GM18499 (cell line): ENCODE results near the gene WDR44.
A peak's percentile ranks its signal among the peaks of the same experiment; 100 is the strongest.
"Not testable (repeated sequence)": the region's sequence is repeated elsewhere in the genome, so short reads cannot be mapped to it uniquely, and the experiment has no call there.

Source experiments
- ATAC-seq: cut with Tn5 transposase; IDR thresholded peaks from one replicate; pipeline ENCODE4 v1.9.1; 2021; ENCODE audit warnings: moderate number of reproducible peaks; ENCODE audit not compliant: insufficient read depth, unreplicated experiment

WDR44 gene, protein sequence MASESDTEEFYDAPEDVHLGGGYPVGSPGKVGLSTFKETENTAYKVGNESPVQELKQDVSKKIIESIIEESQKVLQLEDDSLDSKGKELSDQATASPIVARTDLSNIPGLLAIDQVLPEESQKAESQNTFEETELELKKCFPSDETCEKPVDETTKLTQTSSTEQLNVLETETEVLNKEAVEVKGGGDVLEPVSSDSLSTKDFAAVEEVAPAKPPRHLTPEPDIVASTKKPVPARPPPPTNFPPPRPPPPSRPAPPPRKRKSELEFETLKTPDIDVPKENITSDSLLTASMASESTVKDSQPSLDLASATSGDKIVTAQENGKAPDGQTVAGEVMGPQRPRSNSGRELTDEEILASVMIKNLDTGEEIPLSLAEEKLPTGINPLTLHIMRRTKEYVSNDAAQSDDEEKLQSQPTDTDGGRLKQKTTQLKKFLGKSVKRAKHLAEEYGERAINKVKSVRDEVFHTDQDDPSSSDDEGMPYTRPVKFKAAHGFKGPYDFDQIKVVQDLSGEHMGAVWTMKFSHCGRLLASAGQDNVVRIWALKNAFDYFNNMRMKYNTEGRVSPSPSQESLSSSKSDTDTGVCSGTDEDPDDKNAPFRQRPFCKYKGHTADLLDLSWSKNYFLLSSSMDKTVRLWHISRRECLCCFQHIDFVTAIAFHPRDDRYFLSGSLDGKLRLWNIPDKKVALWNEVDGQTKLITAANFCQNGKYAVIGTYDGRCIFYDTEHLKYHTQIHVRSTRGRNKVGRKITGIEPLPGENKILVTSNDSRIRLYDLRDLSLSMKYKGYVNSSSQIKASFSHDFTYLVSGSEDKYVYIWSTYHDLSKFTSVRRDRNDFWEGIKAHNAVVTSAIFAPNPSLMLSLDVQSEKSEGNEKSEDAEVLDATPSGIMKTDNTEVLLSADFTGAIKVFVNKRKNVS

DNA sequence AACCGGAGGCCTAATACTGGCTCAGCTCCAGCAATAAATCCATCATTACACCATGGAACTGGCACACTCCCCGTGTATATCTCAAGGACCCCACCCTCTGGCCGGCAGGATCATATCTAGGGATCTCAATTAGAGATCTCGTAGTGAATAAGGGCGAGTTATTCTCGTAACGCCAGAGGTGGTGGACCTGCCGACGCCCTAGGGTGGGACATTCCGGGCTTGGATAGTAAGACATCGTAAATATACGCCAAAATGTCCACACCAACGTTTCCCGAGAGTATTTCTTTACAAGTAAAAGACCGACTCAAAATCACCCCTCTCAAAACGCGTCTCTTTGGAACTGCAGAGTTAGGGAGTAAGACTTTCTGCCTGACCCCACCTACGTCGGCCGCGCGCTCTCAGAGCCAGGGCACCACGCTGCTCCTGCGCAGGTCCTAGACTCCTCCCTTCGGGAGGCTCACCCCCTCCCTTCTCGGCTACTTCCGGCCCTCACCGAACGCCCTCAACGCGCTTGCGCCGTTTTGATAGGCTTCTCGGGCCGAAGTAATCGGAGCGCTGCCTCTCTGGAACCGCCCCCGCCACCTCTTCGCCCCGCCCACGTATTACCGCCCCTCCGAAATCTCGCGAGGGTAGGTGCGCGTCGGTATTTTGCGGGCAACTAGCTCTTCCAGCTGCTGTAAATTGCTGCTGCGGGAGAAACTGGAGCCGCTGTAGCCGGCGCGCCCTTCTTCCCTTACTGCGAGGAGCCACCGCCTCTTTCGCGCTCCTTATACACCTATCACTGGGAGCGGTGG lies at the start of gene WDR44:
TSS of gene WDR44 (plus strand) at position 643 of the 794 bp plus-strand sequence. CDS start 398 bp downstream, outside the sequence.
- ATAC-seq = peak; percentile 70

DNA sequence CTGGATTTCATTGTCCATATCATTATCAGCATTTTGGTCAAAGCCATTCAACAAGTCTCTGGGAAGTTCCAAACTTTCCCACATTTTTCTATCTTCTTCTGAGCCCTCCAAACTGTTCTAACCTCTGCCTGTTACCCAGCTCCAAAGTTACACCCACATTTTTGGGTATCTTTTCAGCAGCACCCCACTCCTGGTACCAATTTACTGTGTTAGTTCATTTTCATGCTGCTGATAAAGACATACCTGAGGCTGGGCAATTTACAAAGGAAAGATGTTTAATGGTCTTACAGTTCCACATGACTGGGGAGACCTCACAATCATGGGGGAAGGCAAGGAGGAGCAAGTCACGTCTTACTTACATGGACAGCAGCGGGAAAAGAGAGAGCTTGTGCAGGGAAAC lies 40.1 kb upstream of the WDR44 start:
- not testable (repeated sequence) for ATAC-seq

DNA sequence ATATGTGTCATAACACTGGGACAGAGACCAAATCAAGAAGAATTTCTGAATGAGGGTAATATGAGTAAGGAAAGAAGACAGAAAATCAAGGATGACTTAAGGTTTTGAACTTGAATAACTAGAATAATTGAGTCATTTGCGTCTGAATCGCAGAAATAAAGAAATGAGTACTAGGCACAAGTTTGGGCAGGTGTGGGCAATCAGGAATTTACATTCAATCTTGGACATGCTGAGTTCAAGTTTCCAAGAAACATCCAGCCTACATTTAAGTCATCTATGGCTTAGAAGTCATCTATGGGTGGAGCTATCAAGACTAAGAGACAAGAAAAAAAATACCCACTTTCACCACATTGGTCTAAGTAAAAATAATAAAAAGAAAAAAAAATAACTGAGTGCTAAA lies 30.4 kb upstream of the WDR44 start:
- ATAC-seq = no peak

DNA sequence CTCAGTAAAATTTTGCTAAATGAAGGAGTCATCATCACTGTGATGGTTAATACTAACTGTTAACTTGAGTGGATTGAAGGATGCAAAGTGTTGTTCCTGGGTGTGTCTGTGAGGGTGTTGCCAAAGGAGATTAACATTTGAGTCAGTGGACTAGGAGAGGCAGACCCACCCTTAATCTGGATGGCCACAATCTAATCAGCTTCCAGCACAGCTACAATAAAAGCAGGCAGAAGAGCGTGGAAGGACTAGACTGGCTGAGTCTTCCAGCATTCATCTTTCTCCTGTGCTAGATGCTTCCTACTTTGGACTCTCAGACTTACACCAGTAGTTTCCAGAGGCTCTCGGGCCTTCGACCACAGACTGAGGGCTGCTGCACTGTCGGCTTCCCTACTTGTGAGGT lies 21.3 kb upstream of the WDR44 start:
- no peak for ATAC-seq

DNA sequence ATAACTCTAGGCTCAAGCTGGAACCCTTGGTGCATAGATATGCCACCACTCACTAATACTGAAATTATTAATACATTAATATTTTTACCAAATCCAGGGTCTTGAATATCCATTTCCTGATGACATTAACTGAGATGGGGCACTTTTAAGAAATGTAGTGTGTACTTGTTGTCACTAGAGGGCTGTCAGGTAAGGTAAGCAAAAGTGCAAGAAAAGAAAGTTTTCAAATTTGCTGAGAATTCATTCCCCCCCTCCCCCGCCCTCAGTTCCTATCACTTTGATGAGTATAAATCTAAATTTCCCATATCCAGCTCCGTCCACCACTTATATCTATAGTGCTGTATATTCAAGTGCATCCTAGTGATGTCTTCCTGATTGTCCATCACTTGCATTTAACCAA lies 20.5 kb upstream of the WDR44 start:
- no peak for ATAC-seq

DNA sequence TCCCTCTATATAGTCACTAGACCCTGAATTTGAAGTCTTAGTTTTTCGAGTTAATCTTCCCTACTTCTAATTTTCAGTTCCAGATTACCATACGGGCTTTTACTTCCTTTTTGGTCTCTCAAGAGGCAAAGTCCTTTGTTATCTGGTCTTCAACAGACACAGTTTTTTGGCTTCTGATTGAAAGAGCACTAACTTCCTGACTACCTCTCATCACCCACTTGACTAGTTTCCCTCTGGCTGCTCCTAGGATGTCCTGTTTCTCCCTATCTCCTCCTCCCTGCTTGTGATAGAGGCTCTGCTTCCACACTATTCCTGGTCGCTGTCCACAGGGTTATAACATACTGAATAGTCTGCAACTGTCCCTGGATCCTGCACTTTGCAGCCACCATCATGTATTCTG lies 16.7 kb upstream of the WDR44 start:
- no peak for ATAC-seq

DNA sequence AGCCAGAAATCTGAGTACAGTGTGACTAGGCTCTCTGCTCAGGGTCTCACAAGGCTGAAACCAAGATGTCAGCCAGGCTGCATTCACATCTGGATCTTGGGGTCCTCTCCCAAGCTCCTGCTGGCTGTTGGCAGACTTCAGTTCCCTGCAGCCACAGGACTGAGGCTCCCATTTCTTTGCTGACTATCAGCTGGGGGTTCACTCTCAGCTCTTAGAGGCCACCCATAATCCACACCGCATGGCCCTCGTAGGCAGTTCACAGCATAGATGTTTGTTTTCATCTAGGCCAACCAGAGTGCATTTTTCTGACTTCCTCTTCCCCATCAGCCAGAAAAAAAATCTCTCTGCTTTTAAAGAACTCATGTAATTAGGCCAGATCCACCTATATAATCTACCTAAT lies 8.2 kb upstream of the WDR44 start:
- ATAC-seq = no peak

DNA sequence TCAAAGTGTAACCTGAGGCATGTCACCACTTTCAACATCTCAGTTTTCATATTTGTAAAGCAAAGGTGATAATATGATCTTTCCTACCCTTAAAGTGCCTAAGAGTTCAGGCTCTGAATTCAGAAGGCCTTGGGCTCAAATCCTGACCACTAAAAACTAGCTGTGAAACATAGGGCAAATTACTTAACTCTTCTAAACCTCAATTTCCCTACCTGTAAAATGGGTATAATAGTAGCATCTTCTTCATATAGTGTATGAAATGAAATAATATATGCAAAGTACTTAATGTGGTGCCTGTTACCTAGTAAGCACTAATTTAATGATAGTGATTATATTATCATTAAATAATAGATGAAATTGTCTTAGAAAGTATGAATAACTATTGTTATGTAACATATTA lies 7.0 kb upstream of the WDR44 start:
- ATAC-seq = no peak

DNA sequence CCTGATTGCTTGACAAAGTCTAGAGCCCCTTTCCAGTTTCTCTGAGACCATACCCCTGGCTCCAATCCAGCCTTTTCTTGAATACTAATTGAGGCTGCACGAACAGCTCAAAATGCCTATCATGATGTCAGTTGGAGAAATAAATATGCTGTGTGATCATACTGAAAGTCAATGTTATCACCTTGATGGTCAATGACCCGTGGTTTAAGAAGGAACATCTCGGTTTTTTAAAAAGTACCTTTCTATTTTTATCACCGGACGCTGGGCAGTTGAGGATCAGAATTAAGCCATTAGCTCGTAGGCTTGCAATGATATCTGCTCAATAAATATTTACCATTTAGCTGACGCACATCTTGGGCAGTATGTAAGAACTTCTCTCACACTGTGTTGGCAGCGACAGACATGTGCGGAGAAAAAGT lies 852 bp upstream of the WDR44 start:
- no peak for ATAC-seq

DNA sequence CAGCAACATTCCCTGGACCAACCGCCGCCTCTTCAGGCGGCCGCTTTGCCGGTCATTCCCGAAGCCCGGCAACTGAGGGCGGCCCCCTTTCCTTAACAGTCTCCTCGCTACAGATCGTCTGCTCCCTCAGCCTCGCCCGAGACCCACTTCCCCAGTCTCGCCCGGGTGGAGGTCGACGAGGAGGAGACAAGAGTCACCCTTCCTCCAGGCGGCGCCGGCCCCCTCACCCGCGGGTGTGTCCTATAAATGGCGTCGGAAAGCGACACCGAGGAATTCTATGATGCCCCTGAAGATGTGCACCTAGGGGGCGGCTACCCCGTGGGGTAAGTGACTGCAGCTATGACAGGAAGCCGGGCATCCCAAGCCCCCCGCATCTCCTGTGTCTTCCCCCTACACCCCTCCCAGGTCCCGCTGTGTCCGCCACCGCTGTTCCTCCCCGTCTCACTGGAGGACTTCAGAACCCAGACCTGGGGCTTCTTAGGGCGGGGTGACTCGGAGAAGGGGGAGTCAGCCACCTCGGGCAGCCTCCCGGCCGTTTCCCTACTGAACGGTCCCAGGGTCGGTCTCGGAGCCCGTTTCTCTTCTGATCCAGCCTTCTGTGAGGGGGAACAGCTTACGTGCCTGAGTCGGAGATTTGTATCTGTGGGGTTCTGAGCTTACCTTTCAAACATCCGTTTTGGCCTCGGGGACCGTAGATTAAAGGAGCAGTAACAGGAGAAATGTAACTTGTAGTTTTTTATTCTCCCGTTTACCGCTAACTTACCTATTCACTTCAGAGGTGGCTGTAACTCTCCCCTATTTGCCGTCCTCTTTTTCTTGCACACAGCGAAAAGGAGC lies 570 bp downstream of the WDR44 start:
- peak; percentile 10 for ATAC-seq

DNA sequence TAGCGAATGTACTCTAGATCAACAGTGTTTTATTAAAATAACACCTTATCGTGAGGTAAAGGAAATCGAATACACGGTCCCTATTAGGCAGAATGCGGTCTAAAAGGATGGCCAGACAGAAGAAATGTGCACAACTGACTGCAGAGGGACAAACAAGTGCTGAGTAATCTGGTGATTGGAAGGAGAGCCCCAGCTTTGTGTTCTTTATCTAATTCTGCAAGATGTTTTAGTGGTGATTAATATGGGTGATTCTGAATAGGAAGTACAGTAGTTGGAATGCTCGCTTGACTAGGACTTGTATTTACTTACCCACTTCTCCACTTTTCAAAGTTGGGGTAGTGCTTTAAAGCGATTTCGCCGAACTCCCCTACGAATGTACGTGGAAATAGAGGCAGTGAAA lies 1.2 kb downstream of the WDR44 start:
- ATAC-seq = no peak

DNA sequence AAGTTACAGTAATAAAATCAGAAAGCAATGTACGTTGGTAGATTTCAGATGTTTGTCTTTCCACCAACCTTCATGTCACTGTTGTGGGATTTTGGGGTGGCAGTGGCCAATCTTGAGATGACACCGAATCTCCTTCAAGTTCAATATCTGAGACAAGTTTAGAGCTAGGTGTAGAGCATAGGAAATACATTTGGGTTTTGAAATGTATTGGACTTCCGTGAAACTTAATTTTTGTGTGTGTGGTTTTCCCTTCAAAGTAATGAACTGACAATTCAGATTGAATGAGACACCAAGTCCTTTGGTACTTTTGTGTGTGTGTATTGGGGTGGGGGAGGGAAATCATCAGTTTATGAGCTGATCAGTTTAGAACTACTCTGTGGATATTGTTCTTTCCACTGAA lies 1.8 kb downstream of the WDR44 start:
- no peak for ATAC-seq

DNA sequence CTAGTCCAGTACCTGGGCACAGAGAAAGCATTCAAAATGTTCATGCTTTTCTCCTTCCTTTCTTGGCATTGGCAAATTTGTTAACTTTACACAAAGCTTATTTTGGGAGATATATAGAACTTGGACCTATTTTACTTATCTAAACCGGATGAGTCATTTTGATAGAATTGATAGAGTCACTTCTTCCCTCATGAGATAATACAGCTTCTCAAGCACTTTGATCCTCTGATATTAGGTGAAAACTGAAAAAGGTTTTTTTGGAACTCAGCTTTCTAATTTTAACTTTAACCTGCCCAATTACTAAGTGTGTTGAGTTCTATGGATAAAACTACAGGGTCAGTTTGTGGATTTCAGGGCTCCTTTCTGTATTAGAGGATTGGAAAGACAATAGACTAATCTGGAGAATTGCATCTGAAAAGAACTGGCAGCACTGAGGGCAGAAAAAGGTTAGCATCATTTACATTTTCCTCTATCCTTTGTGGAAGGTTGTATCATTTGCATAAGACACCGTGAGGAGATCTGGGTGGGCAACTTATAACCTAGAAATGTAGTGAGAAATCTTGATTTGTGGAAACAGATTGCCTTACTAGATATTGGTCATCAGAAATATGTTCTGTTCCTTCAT lies 2.4 kb downstream of the WDR44 start:
- no peak for ATAC-seq

DNA sequence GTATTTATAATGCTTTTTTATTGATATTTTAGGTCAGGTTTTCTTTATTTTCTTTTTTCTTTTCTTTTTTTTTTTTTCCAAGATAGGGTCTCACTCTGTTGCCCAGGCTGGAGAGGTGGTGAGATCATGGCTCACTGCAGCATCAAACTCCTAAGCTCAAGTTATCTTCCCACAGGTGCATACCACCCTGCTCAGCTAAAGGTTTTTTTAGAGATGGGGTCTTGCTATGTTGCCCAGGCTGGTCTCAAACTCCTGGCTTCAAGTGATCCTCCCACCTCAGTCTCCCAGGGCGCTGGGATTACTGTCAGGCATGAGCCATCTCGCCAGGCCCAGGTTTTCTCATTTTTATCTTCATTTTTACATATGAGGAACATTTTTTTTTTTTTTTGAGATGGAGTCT lies 3.3 kb downstream of the WDR44 start:
- ATAC-seq = no peak

DNA sequence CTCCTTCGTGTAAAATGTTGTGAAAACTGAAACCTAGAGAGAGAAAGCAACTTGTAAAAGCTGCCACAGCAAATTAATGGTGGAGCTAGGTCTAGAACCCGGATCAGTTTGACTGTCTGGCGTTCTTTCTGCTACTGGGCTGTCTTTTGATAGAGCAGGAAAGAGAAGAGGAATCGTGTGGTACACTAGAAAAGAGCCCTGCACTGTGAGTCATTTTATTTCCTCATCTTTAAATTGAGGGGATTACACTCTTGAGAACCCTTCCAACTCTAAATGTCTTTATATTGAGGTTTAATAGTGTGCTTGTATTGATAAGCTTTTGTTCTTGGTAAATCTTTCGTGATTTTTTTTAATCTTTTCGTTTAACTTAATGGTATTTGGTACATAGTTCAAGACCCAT lies 4.3 kb downstream of the WDR44 start:
- ATAC-seq = no peak

DNA sequence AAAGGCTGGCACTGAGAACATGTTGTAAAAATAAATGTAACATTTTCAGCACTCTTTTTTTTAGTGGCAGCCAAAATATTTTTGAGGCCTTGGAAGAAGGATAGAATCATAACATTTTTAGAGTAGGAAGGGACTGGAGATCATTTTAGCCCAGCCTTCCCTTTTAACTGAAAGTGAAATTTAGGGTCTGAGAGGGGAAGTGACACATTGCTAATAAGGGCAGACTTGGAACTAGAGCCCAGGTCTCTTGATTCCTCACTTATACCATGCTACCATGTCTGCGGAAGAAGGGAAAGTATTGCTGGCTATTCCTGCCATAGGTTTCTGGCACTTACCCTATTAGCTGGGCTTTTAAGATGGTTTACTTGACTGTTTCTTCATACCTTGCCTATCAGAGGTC lies 4.8 kb downstream of the WDR44 start:
- ATAC-seq = no peak

DNA sequence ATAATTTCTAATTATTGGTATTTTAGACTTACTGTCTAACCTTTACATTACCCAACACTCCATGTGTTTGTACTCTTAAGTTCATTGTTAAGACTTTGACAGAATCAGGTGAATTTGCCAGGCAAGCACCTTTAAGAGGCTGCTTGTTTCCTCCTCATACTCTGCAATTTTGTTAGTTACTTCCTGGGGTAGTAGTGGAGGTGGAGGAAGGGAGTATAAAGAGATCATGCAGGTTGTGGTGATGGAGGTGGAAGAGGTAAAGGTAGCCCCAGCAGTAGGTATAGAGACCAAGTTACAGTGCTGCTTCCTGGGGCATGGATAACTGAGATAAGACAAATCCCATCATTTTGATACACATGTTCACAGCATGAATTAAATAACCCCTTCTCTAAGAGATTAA lies 6.7 kb downstream of the WDR44 start:
- ATAC-seq = no peak

DNA sequence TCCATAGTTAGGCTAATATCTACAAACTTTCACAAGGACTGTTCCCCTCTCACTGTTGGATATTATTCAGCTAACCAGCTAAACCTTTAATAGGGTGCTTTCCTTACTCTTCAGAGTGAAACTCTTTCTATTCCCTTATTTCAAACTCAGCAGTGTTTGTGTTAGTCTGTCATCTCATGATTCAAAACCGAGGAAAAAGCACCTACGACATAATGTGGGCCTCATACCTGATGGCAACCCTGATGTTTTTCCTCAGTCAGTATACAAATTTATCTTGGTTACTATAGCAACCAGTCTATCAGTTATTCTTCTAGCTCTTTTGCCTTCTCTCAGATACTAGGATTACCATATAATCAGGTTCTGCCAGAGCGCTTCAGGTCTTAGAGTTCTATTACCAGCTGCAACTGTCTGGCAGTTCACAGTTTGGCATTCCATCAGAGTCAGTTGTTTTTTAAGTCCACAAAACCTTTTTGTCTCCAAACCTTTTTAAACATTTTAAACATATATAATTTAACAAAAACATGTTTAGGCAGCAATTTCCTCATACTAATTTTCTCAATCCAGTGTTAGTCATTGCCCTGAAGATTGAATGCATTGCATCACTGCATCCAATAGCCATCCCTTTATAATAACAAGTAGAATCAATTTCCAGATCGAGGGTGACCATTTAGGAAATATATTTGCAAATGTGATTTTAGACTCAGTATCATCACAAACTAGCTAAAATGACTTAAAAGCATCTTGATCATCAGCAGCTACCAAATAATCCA lies 7.4 kb downstream of the WDR44 start:
- ATAC-seq = no peak
